ENCODE results near the gene SPDYE6.
"Not testable (repeated sequence)": the region's sequence is repeated elsewhere in the genome, so short reads cannot be mapped to it uniquely, and the experiment has no call there.

The SPDYE6 gene

DNA sequence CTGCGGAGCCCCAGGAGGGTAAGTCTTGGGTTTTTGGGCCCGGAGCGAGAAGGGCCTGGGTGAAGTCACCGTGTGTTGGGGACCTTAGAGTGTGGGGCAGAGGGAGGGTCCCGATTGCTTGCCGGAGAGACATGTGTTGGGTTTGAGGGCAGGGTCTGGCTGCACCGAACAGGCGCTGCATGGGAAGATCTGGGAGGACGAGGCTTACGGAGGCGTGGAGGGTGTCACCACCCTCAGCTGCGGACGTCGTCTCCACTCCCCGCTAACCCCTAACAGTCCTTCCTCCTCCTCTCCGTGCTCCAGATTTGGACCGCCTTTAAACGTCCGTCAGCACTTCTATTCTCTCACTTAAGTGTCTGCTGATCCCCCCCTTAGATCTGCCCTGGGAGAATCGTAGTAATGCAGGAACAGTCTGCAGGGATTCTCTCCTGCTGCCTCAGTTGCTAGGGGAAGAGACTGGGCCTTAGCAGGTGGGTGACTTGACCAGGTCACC is 8.2 kb upstream of the SPDYE6 start:
- not testable (repeated sequence) for DNase-seq (ENCODE audit: low read depth in 2 of 2)

DNA sequence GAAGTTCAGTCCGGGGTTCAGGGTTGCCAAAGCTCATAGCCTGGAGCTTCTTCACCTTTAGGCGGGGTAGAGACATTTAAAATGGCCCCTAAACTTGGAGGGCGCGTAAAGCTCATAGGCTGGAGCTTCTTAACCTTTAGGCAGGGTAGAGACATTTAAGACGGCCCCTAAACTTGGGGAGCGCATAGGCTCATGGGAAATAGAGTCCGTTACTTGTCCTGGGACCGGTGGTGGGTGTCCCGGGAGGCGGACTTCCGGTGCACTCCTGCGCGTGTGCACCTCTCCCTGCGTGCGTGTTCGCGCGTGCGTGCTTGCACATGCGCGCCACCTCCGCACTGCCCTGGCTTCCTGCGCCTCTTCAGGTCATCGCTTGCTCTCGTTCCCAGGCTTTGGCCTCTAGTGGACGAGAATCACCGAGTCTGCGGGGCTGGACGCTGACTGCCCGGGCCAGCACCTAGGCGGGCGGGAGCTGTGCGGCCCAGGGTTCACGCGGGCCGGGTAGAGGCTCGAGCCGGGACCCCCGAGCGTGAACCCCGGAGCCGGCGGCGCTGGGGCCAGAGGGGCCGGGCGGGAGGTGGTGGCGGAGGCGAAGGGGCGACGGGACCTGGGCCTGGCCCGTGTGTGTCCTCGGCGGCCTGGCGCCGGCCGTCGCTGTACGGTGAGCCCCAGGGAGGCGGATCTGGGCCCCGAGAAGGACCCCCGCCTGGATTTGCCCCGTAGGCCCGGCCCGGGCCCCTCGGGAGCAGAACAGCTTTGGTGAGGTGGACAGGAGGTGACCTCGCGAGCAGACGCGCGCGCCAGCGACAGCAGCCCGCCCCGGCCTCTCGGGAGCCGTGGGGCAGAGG is 7.5 kb upstream of the SPDYE6 start:
- peak; percentile 87 to 92 for DNase-seq (ENCODE audit: low read depth in 2 of 2)

DNA sequence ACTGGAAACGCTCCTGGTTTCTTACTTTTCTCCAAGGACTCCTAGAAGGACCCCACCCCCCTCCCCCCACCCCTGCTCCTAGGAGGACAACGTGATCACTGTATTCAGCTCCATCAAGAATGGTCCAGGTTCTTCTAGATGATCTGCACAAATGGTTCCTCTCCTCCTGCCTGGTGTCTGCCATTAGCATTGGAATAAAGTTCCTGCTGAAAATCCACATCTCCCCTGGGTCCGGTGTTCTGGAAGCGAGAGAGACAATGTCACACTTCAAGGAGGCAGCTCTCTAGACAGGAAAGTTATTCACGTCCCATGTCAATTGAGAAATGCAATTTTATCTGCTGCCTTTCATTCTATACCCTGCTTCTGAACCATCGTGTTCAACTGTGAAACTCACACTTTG is 9.3 kb downstream of the SPDYE6 start:
- not testable (repeated sequence) for DNase-seq (ENCODE audit: low read depth in 2 of 2)

DNA sequence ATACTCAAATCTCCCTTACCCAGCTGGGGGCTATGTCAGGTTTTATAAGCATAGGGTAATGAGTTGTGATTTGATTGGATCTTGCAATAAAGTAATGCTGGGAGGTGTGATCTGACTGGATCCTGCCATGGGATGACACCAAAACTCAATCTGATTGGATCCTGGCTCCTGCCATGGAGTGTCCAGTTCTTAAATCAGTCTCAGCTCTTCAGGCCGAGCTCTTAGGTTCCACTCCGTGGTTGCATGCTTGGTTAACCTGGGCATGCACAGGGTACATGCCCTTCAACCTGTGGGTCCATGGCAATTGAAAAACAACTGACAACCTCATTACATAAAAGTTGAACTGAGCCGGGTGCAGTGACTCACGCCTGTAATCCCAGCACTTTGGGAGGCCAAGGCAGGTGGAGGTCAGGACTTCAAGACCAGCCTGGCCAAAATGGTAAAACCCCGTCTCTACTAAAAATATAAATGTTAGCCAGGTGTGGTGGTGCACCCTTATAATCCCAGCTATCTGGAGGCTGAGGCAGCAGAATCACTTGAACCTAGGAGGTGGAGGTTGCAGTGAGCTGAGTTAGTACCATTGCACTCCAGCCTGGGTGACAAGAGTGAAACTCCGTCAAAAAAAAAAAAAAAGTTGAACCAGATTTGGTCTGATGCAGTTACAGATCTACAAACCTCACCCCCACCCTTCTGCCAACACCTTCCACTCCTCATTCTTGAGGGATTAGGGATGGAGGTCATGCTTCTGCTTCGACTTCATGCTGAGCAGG is 15.5 kb downstream of the SPDYE6 start:
- DNase-seq (ENCODE audit: low read depth in 2 of 2): not testable (repeated sequence)

DNA sequence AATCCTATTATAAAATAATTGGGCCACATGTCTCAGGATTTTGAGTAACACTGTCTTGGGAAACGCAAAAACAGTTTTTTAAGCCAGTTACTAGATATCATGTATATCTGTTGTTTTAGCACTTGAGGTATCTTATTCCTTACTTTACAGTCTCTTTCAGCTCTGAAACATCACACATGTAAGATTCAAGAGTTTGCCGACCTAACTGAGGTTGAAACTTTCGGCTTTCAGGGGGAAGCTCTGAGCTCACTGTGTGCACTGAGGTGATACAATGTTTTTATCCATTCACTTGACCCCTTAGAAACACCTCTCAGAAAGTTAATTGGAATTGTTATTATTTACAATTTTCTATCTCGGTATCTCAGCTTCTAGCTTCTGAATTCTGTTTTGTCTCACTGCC is 18.8 kb downstream of the SPDYE6 start:
- not testable (repeated sequence) for DNase-seq (ENCODE audit: low read depth in 2 of 2)

DNA sequence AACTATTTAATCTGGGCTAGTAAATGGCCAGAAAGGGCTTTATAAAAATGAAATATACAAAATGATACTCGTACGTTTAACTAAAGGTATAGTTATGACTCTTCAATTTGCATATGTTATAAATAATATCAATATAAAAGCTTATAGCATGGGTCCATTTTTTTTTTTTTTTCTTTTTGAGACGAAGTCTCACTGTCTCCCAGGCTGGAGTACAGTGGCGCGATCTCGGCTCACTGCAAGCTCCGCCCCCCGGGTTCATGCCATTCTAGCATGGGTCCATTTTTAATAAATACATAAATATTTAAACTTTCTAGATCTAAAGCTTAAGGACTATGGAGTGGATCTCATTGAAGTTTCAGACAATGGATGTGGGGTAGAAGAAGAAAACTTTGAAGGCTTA is 19.2 kb downstream of the SPDYE6 start:
- not testable (repeated sequence) for DNase-seq (ENCODE audit: low read depth in 2 of 2)

DNA sequence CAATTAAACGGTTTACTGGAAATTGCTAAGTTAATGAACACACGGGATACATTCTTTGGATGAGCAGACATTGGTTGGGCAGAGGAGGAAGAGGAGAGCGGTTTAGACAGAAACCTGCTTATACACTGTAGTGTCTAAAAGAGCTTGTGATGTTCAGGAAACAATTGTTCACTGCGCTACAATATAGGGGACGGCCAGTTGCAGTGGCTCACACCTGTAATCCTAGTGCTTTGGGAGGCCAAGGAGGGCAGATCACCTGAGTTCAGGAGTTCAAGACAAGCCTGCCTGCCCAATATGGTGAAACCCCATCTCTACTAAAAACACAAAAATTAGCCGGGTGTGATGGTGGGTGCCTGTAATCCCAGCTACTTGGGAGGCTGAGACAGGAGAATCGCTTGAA is 20.7 kb downstream of the SPDYE6 start:
- not testable (repeated sequence) for DNase-seq (ENCODE audit: low read depth in 2 of 2)

DNA sequence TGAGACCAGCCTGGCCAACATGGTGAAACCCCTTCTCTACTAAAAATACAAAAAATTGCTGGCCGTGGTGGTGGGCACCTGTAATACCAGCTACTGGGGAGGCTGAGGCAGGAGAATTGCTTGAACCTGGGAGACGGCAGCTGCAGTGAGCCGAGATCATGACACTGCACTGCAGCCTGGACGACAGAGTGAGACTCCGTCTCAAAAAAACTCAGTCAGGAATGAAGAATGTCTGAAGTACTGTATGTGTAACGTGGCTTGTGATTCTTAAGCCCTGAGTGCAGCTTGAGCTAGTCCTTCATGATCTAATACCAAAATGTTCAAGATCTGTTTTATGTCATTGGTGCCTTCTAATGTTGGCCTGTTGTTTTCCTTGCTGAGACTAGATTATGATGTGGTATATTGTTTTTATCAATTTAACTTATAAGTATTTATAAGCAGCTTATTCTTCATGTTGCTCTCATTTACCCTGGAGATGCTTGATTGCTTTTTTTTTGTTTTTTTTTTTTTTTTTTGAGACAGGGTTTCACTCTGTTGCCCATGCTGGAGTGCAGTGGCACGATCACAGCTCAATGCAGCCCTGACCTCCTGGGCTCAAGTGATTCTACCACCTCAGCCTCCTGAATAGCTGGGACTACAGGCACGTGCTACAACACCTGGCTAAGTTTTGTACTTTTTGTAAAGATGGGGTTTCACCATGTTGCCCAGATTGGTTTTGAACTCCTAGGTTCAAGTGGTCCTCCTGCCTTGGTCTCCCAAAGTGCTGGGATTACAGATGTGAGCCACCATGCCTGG is 25.4 kb downstream of the SPDYE6 start:
- not testable (repeated sequence) for DNase-seq (ENCODE audit: low read depth in 2 of 2)

DNA sequence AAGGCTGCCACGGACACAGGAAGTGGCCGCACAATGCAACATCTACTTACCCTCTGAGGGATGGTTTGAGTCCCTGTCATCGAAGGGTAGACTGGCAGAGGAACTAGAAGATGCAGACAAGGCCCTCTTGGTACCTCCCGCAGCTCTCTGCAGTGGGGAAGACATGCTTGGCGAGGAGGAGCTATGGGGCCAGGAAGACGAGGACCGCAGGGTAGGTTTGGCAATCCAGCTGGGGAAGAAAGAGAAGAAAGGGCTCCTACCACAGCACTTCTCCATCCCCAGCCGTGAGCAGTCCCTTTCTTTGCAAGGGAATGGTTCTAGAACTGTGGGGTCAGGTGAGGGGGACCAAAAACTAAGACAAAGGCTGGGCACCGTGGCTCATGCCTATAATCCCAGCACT is 26.9 kb downstream of the SPDYE6 start:
- not testable (repeated sequence) for DNase-seq (ENCODE audit: low read depth in 2 of 2)

DNA sequence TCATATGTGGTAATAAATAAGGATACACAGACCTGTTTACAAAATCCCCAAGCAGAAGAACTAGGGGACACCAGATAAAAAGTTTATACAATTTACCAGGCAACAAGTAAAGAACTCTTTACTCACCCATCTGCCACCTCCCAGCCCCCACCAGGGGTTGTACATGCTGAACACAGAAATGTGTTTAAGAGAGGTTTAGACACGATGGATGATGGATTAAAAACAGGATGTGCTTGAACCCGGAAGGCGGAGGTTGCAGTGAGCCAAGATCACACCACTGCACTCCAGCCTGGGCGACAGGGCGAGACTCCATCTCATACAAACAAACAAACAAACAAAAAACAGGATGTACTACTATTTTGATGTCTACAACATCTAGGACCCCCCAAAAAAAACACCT is 27.4 kb downstream of the SPDYE6 start:
- DNase-seq (ENCODE audit: low read depth in 2 of 2): not testable (repeated sequence)

DNA sequence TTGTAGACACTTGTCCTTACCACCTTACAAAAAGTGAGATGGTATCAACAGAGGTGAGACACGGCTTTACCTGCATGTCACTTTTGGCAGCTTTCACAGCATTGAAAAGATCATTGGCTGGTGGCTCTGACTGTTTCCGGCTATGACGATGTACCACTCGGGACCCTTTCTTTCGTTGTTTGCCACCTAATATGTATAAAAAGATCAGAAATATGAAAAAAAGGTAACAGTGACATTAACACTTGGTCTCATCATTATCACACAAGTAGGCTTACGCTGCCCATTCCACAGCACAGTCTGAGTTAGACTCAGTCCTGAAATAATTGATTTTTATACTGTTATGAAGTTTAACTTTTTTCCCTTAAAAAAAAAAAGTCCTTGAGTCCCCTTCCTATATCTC is 29.1 kb downstream of the SPDYE6 start:
- DNase-seq (ENCODE audit: low read depth in 2 of 2): not testable (repeated sequence)

DNA sequence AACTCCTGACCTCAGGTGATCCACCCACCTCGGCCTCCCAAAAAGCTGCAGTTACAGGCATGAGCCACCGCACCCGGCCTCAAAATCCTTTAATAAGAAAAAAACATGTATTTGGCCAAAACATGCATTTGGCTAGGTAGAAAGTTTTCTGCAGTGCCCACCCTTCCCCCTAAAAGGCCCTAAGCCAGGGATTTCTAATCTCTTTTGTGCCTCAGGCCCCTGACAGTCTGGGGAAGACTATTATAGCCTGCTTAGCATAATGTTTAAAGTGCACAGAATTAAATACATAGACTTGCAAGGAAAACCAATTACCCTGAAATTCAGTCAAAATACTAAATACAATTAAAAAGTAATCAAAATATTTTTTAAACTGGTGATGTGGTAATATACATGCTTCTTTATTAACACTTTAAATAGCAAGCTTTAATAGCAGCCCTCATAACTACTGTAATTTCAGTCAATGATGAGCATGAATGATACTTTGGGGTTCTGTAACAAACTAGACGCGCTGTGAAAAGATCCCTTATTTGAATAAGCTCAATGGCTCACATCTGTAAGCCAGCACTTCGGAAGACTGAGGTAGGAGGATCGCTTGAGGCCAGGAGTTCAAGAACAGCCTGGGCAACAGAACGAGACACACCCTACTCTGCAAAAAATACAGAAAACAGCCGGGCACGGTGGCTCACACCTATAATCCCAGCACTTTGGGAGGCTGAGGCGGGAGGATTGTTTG is 29.9 kb downstream of the SPDYE6 start:
- DNase-seq (ENCODE audit: low read depth in 2 of 2): no peak

DNA sequence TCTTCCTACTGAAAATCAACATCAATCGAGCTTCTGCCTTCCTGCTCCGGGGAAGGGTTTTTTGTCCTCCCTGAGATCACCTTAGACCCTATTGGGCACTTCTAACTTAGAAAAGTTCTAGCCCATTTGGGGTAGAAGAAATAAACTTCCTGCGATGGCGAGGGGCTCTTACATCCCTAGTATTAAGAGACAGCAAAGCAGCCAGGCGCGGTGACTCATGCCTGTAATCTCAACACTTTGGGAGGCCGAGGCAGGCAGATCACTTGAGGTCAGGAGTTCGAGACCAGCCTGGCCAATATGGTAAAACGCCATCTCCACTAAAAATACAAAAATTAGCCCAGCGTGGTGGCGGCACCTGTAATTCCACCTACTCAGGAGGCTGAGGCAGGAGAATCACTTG is 31.1 kb downstream of the SPDYE6 start:
- DNase-seq (ENCODE audit: low read depth in 2 of 2): not testable (repeated sequence)

DNA sequence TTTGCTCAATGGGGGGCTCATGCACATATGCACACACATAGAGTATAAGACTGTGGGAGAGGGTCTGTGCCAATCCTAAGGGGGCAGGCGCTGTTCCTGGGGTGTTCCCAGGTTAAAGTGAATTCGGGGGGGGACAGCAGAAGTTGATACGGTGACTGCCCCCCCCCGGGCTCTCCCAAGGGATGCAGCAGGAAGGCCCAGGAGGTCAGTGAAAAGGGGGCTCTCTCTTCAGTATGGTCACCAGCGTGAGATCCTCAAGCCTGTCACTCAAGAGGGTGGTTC is 32.4 kb downstream of the SPDYE6 start:
- no peak for DNase-seq (ENCODE audit: low read depth in 2 of 2)

DNA sequence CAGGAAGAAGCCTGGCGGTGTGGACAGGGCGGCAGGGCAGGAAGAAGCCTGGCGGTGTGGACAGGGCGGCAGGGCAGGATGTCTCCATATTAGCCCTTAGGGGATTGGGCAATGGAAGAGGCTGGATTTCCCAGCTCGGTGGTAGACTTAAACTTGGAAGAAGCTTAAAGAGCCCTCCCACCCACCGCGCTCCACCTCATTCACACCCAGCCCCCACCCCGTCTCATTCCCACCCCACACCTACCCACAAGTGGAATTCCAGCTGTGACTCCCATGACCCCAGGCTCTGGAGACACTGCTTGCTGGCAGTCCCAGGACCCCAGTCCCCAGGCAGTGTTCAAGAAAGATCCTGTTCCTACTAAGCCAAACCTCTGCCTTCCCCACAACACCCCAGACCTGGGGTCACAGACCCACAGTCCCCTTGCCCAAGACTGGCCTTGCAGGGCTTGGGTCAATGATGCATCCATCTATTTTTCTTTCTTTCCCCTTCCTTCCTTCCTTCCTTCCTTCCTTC is 34.0 kb downstream of the SPDYE6 start:
- DNase-seq (ENCODE audit: low read depth in 2 of 2): no peak

DNA sequence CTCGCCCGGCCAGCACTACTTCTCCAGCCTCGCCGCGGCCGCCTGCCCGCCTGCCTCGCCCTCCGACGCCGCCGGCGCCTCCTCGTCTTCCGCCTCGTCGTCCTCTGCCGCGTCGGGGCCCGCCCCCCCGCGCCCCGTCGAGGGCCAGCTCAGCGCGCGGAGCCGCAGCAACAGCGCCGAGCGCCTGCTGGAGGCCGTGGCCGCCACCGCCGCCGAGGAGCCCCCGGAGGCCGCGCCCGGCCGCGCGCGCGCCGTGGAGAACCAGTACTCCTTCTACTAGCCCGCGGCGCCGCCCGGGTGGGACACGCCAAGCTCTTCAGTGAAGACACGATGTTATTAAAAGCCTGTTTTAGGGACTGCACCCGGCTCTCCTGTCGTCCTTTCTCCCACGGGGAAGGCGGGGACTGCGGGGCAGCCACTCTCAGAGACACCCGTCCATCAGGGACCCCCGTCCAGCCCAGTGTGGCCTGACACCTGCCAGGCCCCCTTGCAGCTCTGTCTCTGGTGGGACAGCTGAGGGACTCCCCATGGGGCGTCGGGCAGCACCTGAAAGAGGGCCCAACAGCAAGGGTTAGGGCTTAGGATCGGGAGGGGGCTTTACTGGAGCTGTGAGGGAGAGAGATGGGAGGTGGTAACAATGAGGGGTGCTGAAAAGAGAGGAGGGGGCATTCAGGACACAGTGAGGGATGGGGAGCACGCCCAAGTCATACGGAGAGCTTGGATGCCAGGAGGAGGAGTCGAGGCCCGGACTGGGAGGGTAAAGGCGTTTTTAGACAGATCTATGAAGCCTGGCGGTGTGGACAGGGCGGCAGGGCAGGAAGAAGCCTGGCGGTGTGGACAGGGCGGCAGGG is 34.7 kb downstream of the SPDYE6 start:
- DNase-seq (ENCODE audit: low read depth in 2 of 2): no peak

DNA sequence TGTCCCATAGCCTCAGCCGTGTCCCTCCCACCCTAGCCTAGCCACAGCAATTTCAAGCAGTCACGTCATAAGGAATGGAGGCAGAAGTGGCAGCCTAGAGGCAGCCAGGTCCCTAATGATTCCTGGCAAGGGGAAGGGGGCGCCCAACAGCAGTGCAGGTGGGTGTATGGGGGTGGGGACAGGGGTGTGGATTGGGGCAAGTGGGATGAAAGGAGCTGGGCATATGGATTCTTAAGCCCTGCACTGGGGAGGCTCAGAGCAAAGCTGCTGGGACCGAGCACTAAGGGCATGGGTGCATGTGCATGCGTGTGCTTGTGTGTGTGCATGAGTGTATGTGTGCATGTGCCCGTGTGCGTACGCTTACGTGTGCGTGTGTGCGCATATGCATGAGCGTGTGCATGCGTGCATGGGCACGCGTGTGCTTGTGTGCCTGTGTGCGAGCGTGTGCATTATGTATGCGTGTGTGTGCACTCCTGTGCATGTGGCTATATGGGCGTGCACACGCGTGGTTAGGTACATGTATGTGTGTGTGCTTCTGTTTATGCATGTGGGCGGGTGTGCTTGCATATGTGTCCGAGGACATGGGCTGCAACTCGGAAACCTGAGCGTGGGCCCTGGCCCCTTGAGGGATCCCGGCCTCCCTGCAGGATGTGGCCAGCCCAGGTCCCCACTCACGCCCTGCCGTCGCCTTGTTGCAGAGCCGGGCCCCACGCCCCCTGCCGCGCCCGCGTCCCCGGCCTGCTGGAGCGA is 35.5 kb downstream of the SPDYE6 start:
- no peak for DNase-seq (ENCODE audit: low read depth in 2 of 2)

DNA sequence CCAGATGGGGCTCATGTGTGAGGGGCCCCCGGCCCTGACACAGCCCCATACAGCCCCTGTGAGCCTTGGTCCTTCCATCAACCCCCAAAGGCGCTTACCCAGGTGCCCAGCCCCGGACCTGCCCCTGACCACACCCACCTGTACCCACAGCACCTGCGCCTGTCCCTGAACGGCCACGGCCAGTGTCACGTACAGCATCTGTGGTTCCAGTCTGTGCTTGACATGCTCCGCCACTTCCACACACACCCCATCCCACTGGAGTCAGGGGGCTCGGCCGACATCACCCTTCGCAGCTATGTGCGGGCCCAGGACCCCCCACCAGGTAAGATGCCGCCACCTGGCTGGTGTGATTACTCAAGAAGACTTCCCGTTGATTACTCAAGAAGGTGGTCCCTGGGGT is 36.1 kb downstream of the SPDYE6 start:
- no peak for DNase-seq (ENCODE audit: low read depth in 2 of 2)

DNA sequence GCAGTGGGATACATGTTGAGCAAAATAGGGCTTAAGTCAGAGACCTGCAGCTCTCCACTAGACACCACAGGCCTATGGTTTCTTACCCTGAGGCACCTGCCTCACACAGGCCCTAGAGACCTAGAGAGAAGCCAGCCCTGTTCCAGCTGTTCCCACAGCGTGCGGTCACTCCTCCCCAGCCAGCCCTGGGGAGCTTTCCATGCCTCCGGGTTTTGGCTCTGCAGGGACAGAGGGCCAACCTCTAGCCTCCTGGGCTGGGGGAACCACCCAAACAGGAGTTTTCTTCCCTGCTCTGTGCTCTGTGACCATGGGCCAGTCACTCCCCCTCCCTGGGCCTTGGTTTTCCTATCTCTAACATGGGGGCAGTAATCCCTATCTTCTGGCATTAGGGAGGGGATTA is 36.6 kb downstream of the SPDYE6 start:
- DNase-seq (ENCODE audit: low read depth in 2 of 2): no peak
